Endothelial cell (in vitro differentiated cells): ENCODE data around the gene ZEB2. TPM values are rescaled to one million over a fixed set of nuclear protein-coding genes. Genes with fewer than 3 reads are reported as not detected.

Source experiments
- DNase-seq: peaks from one replicate; pipeline ENCODE4 v3.0.0; 2021; ENCODE audit warnings: low spot score
- H3K27ac Mint-ChIP-seq: one replicate; pipeline ENCODE4 v1.8.0; 2021; ENCODE audit warnings: mixed read lengths, inconsistent platforms; ENCODE audit not compliant: unreplicated experiment
- H3K27me3 Mint-ChIP-seq: one replicate; pipeline ENCODE4 v1.8.0; 2021; ENCODE audit warnings: mild to moderate bottlenecking, moderate library complexity, mixed read lengths, inconsistent platforms; ENCODE audit not compliant: unreplicated experiment
- H3K36me3 Mint-ChIP-seq: one replicate; pipeline ENCODE4 v1.8.0; 2021; ENCODE audit warnings: mild to moderate bottlenecking, low read depth, mixed read lengths, inconsistent platforms; ENCODE audit not compliant: unreplicated experiment
- H3K4me1 Mint-ChIP-seq: one replicate; pipeline ENCODE4 v1.8.0; 2021; ENCODE audit warnings: mild to moderate bottlenecking, mixed read lengths, inconsistent platforms; ENCODE audit not compliant: unreplicated experiment
- H3K4me3 Mint-ChIP-seq: one replicate; pipeline ENCODE4 v1.8.0; 2021; ENCODE audit warnings: mild to moderate bottlenecking, mixed read lengths, inconsistent platforms; ENCODE audit not compliant: unreplicated experiment
- H3K9me3 Mint-ChIP-seq: one replicate; pipeline ENCODE4 v1.8.0; 2021; ENCODE audit warnings: mixed read lengths, inconsistent platforms; ENCODE audit not compliant: unreplicated experiment
- total RNA-seq: library from RNA; stranded (reverse); fragmentation: NEBNext Ultra II Directional; extraction: Animal tissue kit (Norgen Biotek cat#: 25700); gene quantifications from one replicate; pipeline ENCODE4 v1.2.1, GENCODE V29; 2021; ENCODE audit not compliant: unreplicated experiment
- TF ChIP-seq, protein P1 (sequence below): fragments of 200-600 bp; sonication (generic); IDR thresholded peaks from one replicate; pipeline ENCODE4 v1.5.0; 2021; ENCODE audit warnings: antibody characterized with exemption; ENCODE audit not compliant: unreplicated experiment

The ZEB2 gene
- total RNA-seq, 1 donor from 2014 or later = 109 TPM

DNA sequence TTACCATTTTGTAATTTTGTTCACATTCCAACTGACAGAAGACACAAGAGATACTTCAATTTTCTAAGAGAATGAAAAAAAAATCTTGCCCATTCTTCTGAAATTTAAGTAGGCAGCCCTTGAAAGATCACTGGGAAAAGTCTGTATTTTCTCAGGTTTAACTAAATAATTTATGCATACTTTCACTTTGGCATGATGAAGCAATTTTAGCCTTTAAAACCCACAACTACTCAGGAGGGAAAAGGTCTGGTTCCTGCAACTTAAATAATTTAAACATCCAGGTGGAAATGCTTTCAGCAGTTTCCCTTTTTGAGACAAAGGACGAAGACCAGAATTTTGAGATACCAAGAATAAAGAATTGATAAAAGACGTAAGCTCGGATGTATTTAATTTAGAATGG is 61.4 kb downstream of the ZEB2 start:
- H3K4me1 Mint-ChIP-seq = peaks cover 81% of the 10 kb centered on the region
- H3K36me3 Mint-ChIP-seq = peaks cover 9% of the 10 kb centered on the region
- no peak for DNase-seq
- TF ChIP-seq, protein P1, sequence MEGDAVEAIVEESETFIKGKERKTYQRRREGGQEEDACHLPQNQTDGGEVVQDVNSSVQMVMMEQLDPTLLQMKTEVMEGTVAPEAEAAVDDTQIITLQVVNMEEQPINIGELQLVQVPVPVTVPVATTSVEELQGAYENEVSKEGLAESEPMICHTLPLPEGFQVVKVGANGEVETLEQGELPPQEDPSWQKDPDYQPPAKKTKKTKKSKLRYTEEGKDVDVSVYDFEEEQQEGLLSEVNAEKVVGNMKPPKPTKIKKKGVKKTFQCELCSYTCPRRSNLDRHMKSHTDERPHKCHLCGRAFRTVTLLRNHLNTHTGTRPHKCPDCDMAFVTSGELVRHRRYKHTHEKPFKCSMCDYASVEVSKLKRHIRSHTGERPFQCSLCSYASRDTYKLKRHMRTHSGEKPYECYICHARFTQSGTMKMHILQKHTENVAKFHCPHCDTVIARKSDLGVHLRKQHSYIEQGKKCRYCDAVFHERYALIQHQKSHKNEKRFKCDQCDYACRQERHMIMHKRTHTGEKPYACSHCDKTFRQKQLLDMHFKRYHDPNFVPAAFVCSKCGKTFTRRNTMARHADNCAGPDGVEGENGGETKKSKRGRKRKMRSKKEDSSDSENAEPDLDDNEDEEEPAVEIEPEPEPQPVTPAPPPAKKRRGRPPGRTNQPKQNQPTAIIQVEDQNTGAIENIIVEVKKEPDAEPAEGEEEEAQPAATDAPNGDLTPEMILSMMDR = no peak
- no peak overlapping the region for H3K4me3 Mint-ChIP-seq
- peak overlapping the region; percentile 65 for H3K27ac Mint-ChIP-seq
- no peaks in the 10 kb centered on the region for H3K9me3 Mint-ChIP-seq
- peaks cover 2% of the 10 kb centered on the region for H3K27me3 Mint-ChIP-seq

DNA sequence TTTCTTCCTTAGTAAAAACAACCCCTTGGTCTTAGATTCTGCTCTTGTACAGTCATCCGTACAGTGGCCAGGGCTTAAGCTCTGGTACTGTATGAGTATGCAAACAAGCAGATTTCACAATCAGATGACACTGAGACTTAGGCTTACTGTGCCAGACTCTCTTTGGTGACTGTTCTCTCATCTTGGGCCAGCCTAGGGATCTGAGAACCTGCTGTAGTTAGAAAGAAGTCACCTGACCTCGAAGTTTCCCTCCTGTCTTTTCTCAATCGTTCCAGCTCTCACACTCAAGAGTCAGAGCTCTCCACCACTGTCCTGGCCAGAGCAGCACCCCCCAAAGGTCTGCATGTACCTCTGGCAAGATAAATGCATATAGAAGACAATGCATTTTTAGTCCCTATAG is 63.2 kb downstream of the ZEB2 start:
- Mint-ChIP-seq H3K4me3 (no peak overlapping the region), H3K4me1 (peaks cover 88% of the 10 kb centered on the region), H3K27ac (peak overlapping the region; percentile 68), H3K9me3 (no peaks in the 10 kb centered on the region), H3K27me3 (peaks cover 2% of the 10 kb centered on the region), H3K36me3 (peaks cover 7% of the 10 kb centered on the region)
- DNase-seq = no peak
- TF ChIP-seq, protein P1 = no peak

DNA sequence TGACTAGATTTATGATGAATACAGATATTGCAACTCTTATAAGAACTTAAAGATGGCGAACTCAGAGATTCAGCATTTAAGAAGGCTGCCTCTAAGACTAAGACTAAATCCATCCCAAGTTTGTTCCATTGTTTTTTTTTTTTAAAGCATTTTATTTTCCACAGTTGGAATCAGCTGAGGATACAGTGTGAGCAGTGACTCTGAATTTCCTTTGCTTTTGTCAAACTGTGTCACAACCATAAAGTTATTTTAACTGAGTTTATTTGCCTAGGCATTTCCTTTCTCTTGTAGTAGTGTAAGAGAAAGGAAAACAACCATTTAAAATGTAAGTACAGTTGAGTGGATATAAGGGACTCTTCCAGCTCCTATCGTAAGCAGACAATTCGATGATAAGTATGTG is 63.9 kb downstream of the ZEB2 start:
- Mint-ChIP-seq H3K27me3 (peaks cover 2% of the 10 kb centered on the region), H3K27ac (peak overlapping the region; percentile 49), H3K4me1 (peaks cover 84% of the 10 kb centered on the region), H3K9me3 (no peaks in the 10 kb centered on the region), H3K36me3 (peaks cover under 1% of the 10 kb centered on the region), H3K4me3 (peak overlapping the region; percentile 26)
- DNase-seq = no peak
- TF ChIP-seq, protein P1 = no peak

DNA sequence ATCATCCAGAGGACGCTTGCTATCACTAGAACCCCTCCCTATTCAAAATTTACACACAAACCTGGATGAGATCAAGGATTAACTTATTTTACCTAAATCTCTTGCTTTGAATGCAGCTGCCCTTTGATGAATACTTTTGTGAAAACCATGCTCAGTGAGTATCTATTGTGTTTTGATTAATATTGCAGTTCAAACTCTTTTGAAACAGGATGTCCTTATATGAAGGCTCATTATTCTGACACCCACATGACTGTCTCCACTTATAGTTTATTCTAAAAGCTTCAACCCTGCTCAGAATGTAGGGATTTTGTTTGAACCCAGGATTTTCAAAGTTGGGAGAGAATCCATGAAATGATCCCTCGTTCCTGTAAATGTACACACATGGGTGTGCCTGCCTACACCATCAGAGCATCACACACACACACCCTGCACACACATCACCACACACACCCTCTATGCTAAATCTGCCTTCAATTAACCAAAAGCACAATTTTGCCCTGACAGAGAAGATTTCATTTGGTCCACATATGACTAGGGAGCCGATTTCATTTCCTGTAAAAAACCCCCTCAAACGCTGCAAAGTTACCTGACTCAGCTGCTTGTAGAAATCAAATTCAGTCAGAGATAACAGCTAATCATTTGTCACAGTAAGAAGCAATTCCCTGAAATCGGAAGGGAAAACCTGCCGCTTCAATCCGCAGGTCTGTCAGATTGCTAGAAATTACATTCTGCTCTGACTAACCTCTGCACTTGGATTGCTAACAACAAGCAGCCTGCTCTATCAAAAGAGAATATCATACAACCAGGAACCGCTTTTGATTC is 65.2 kb downstream of the ZEB2 start:
- H3K4me3 Mint-ChIP-seq = no peak overlapping the region
- H3K4me1 Mint-ChIP-seq = peaks cover 81% of the 10 kb centered on the region
- H3K27me3 Mint-ChIP-seq = peaks cover 2% of the 10 kb centered on the region
- TF ChIP-seq, protein P1 = no peak
- H3K27ac Mint-ChIP-seq = peak overlapping the region; percentile 97
- DNase-seq = no peak
- no peaks in the 10 kb centered on the region for H3K36me3 Mint-ChIP-seq
- no peaks in the 10 kb centered on the region for H3K9me3 Mint-ChIP-seq

DNA sequence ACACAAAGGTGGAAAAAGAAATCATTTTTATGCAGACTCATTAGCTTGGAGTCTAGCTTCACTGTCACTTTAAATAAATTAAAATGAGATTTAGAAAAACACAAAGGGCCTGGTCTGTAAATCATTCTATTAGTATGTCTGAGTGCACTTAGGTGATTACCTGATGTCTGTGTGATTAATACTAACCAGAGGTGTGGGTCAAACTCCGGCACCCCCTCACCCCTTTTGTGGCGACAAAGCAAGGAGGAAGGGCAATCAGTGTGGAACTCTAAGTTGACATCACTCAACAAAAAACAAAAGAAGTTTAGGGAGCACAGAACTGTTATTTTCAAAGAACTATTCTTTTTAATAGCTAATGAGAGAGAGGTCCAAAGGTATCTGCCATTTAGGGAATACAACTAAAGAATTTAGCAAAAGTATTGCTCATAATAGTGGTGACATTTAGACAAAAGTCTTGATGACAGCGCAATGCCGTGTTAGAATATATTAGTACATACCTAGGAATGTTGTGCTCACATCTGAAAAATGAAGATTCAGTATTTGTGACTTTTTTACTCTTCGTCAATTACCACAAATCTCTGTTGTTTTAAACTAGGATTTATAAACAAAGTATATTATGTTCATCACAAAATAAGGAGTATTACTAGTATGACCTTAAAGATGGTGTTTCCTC is 66.3 kb downstream of the ZEB2 start:
- H3K4me1 Mint-ChIP-seq = peaks cover 81% of the 10 kb centered on the region

More for the DNA sequence above, 66.3 kb downstream of the ZEB2 start:
- TF ChIP-seq, protein P1 = no peak
- peaks cover 4% of the 10 kb centered on the region for H3K27me3 Mint-ChIP-seq
- H3K4me3 Mint-ChIP-seq = no peak overlapping the region
- H3K27ac Mint-ChIP-seq = peak overlapping the region; percentile 97
- no peaks in the 10 kb centered on the region for H3K9me3 Mint-ChIP-seq
- DNase-seq = no peak
- H3K36me3 Mint-ChIP-seq = peaks cover 2% of the 10 kb centered on the region
